Activated CD8-positive, alpha-beta T cell treated with anti-CD3 and anti-CD28 coated beads, Interleukin-2, amount 10 ng/mL, durations not matched to agents 7 days and 5 days (primary cell): Measurements from ENCODE around the gene MAP2K3. TPM values are rescaled to one million over a fixed set of nuclear protein-coding genes. Genes with fewer than 3 reads are reported as not detected.
A peak's percentile ranks its signal among the peaks of the same experiment; 100 is the strongest.
"Not testable (repeated sequence)": the region's sequence is repeated elsewhere in the genome, so short reads cannot be mapped to it uniquely, and the experiment has no call there.

ENCODE experiments used
- ATAC-seq: fragments of 150-1000 bp; cut with Tn5 transposase; one replicate; pipeline ENCODE4 v1.10.0; 2021; ENCODE audit warnings: moderate library complexity
- CTCF ChIA-PET: fragments of 350-600 bp; sonication (Branson Sonifier 250); formaldehyde crosslinking; loops from one replicate; lab custom pipeline; 2021; ENCODE audit warnings: antibody characterized with exemption; lab: Charles Lee
- POLR2A ChIA-PET: fragments of 350-600 bp; sonication (Branson Sonifier 250); formaldehyde crosslinking; loops from one replicate; lab custom pipeline; 2021; ENCODE audit warnings: antibody characterized with exemption; lab: Charles Lee
- DNase-seq: peaks from one replicate; pipeline ENCODE4 v3.0.0-alpha.2; 2020
- H3K27ac Mint-ChIP-seq: one replicate; pipeline ENCODE4 v1.8.0; 2021; ENCODE audit warnings: mild to moderate bottlenecking, mixed read lengths
- H3K27me3 Mint-ChIP-seq: one replicate; pipeline ENCODE4 v1.8.0; 2021; ENCODE audit warnings: low read depth, mixed read lengths
- H3K36me3 Mint-ChIP-seq: one replicate; pipeline ENCODE4 v1.8.0; 2021; ENCODE audit warnings: low read depth, mixed read lengths
- H3K4me1 Mint-ChIP-seq: one replicate; pipeline ENCODE4 v1.8.0; 2021; ENCODE audit warnings: low read depth, mixed read lengths
- H3K4me3 Mint-ChIP-seq: one replicate; pipeline ENCODE4 v1.8.0; 2021; ENCODE audit warnings: mild to moderate bottlenecking, mixed read lengths
- H3K9me3 Mint-ChIP-seq: one replicate; pipeline ENCODE4 v1.8.0; 2022; ENCODE audit warnings: mixed read lengths; ENCODE audit not compliant: insufficient read depth
- total RNA-seq, 2 experiments: library from RNA; stranded (reverse); gene quantifications; one replicate each; pipeline ENCODE4 v1.2.3, GENCODE V29; 2021

The MAP2K3 gene
- total RNA-seq, 2 experiments from 2014 or later, result 57.4 to 57.8 TPM

- ATAC-seq, H3K36me3 Mint-ChIP-seq, H3K9me3 Mint-ChIP-seq, H3K27ac Mint-ChIP-seq, H3K27me3 Mint-ChIP-seq, CTCF ChIA-PET, DNase-seq, POLR2A ChIA-PET, H3K4me3 Mint-ChIP-seq: not testable (repeated sequence)
- H3K4me1 Mint-ChIP-seq, result peaks cover 11% of the 10 kb centered on the region
These were observed 34.3 kb downstream of the MAP2K3 start for GRCh38 chr17:21318856-21319255.

GRCh38 chr17:21319256-21319655 is 34.7 kb downstream of the MAP2K3 start:
- DNase-seq, H3K4me3 Mint-ChIP-seq, H3K27me3 Mint-ChIP-seq, H3K9me3 Mint-ChIP-seq, CTCF ChIA-PET, H3K36me3 Mint-ChIP-seq, H3K27ac Mint-ChIP-seq, ATAC-seq: not testable (repeated sequence)
- peaks cover 11% of the 10 kb centered on the region for H3K4me1 Mint-ChIP-seq
- POLR2A ChIA-PET, result interaction anchor here (1.1 kb wide), 1 partner anchor 194 kb away, joined by 3 read pairs; no protein-coding TSS in a partner anchor

GRCh38 chr17:21319686-21320375 is 35.3 kb downstream of the MAP2K3 start:
- H3K27ac Mint-ChIP-seq, H3K27me3 Mint-ChIP-seq, H3K36me3 Mint-ChIP-seq, CTCF ChIA-PET, ATAC-seq, H3K9me3 Mint-ChIP-seq, H3K4me3 Mint-ChIP-seq, DNase-seq: not testable (repeated sequence)
- peaks cover 11% of the 10 kb centered on the region for H3K4me1 Mint-ChIP-seq
- POLR2A ChIA-PET, result interaction anchor here (1.1 kb wide), 1 partner anchor 193 kb away, joined by 3 read pairs; no protein-coding TSS in a partner anchor

- DNase-seq, H3K36me3 Mint-ChIP-seq, H3K27ac Mint-ChIP-seq, ATAC-seq, H3K4me3 Mint-ChIP-seq, CTCF ChIA-PET, H3K9me3 Mint-ChIP-seq, H3K27me3 Mint-ChIP-seq: not testable (repeated sequence)
- H3K4me1 Mint-ChIP-seq, result peaks cover 11% of the 10 kb centered on the region
- POLR2A ChIA-PET, result interaction anchor here (1.1 kb wide), 1 partner anchor 193 kb away, joined by 3 read pairs; no protein-coding TSS in a partner anchor
These were observed 35.9 kb downstream of the MAP2K3 start for GRCh38 chr17:21320430-21320829.

- POLR2A ChIA-PET, DNase-seq, CTCF ChIA-PET, H3K36me3 Mint-ChIP-seq, H3K27ac Mint-ChIP-seq, H3K4me3 Mint-ChIP-seq, H3K27me3 Mint-ChIP-seq, H3K9me3 Mint-ChIP-seq, ATAC-seq: not testable (repeated sequence)
- peaks cover 15% of the 10 kb centered on the region for H3K4me1 Mint-ChIP-seq
These were observed 36.5 kb downstream of the MAP2K3 start for GRCh38 chr17:21321061-21321460.

- H3K36me3 Mint-ChIP-seq, ATAC-seq, H3K4me3 Mint-ChIP-seq, CTCF ChIA-PET, H3K27me3 Mint-ChIP-seq, H3K27ac Mint-ChIP-seq, DNase-seq, POLR2A ChIA-PET, H3K9me3 Mint-ChIP-seq: not testable (repeated sequence)
- H3K4me1 Mint-ChIP-seq, result peaks cover 15% of the 10 kb centered on the region
These were observed 37.3 kb downstream of the MAP2K3 start for GRCh38 chr17:21321744-21322191.

GRCh38 chr17:21323257-21324111 is 39.0 kb downstream of the MAP2K3 start:
- DNase-seq, H3K36me3 Mint-ChIP-seq, H3K9me3 Mint-ChIP-seq, H3K27me3 Mint-ChIP-seq, CTCF ChIA-PET, POLR2A ChIA-PET, H3K27ac Mint-ChIP-seq: not testable (repeated sequence)
- Mint-ChIP-seq H3K4me3 (peak overlapping the region; percentile 92), H3K4me1 (peaks cover 15% of the 10 kb centered on the region)
- peak; percentile 30 for ATAC-seq

- POLR2A ChIA-PET, H3K9me3 Mint-ChIP-seq, H3K27ac Mint-ChIP-seq, CTCF ChIA-PET, H3K4me3 Mint-ChIP-seq, ATAC-seq, H3K36me3 Mint-ChIP-seq, DNase-seq: not testable (repeated sequence)
- Mint-ChIP-seq H3K4me1 (peaks cover 15% of the 10 kb centered on the region), H3K27me3 (peaks cover 11% of the 10 kb centered on the region)
These were observed 40.2 kb downstream of the MAP2K3 start for GRCh38 chr17:21324741-21325140.

- H3K36me3 Mint-ChIP-seq, H3K27me3 Mint-ChIP-seq, H3K4me3 Mint-ChIP-seq, ATAC-seq, DNase-seq, H3K27ac Mint-ChIP-seq, H3K9me3 Mint-ChIP-seq, CTCF ChIA-PET, POLR2A ChIA-PET: not testable (repeated sequence)
- peaks cover 13% of the 10 kb centered on the region for H3K4me1 Mint-ChIP-seq
These were observed 43.4 kb downstream of the MAP2K3 start for GRCh38 chr17:21327921-21328320.

GRCh38 chr17:21328778-21329177 is 44.3 kb downstream of the MAP2K3 start:
- CTCF ChIA-PET, H3K36me3 Mint-ChIP-seq, H3K27me3 Mint-ChIP-seq, H3K27ac Mint-ChIP-seq, H3K4me1 Mint-ChIP-seq, H3K9me3 Mint-ChIP-seq, POLR2A ChIA-PET, DNase-seq, H3K4me3 Mint-ChIP-seq, ATAC-seq: not testable (repeated sequence)

- POLR2A ChIA-PET, result no interaction called here
- H3K27me3 Mint-ChIP-seq, result peaks cover 7% of the 10 kb centered on the region
- no peak overlapping the region for H3K27ac Mint-ChIP-seq
- CTCF ChIA-PET, result no interaction called here
- H3K9me3 Mint-ChIP-seq, result no peaks in the 10 kb centered on the region
- no peak for DNase-seq
- no peak overlapping the region for H3K4me3 Mint-ChIP-seq
- no peak for ATAC-seq
- H3K36me3 Mint-ChIP-seq, result no peaks in the 10 kb centered on the region
- peaks cover 2% of the 10 kb centered on the region for H3K4me1 Mint-ChIP-seq
These were observed 46.1 kb downstream of the MAP2K3 start for GRCh38 chr17:21330436-21331160.
